Activated CD8-positive, alpha-beta memory T cell treated with anti-CD3 and anti-CD28 coated beads, Interleukin-2, amount 50 U/mL, for 24 hours (primary cell): ENCODE results near the gene PLCB3.
"Not testable (repeated sequence)": the region's sequence is repeated elsewhere in the genome, so short reads cannot be mapped to it uniquely, and the experiment has no call there.

Experiments used
- DNase-seq: peaks from one replicate; pipeline ENCODE4 v3.0.0-alpha.2; 2020; ENCODE audit errors: extremely low read depth

Gene PLCB3

GRCh38 chr11:64235437-64236161 lies 15.7 kb upstream of the PLCB3 start:
- DNase-seq, result no peak

GRCh38 chr11:64237484-64237951 lies 13.8 kb upstream of the PLCB3 start:
- no peak for DNase-seq

GRCh38 chr11:64238076-64238475 lies 13.3 kb upstream of the PLCB3 start:
- DNase-seq, result no peak

- DNase-seq, result no peak
These were observed 12.3 kb upstream of the PLCB3 start for GRCh38 chr11:64238999-64239398.

- no peak for DNase-seq
These were observed 11.5 kb upstream of the PLCB3 start for GRCh38 chr11:64239662-64240434.

- peak; percentile 86 for DNase-seq
These were observed 10.7 kb upstream of the PLCB3 start, which contains the start of gene FKBP2 for GRCh38 chr11:64240435-64241240. FKBP2 (plus strand) TSS chr11:64241095; CDS start chr11:64242388, 1,293 bp downstream.

- DNase-seq, result peak; percentile 98
These were observed 10.2 kb upstream of the PLCB3 start for GRCh38 chr11:64241241-64241490.

GRCh38 chr11:64241491-64242374 lies 9.6 kb upstream of the PLCB3 start:
- DNase-seq, result no peak

- DNase-seq, result no peak
These were observed 8.0 kb upstream of the PLCB3 start for GRCh38 chr11:64243236-64243854.

GRCh38 chr11:64244107-64244506 lies 7.2 kb upstream of the PLCB3 start:
- DNase-seq, result no peak

- DNase-seq, result no peak
These were observed 6.4 kb upstream of the PLCB3 start for GRCh38 chr11:64244966-64245365.

GRCh38 chr11:64245401-64245796 lies 5.9 kb upstream of the PLCB3 start:
- no peak for DNase-seq

- DNase-seq, result no peak
These were observed 5.3 kb upstream of the PLCB3 start for GRCh38 chr11:64245797-64246620.

GRCh38 chr11:64246621-64246870 lies 4.8 kb upstream of the PLCB3 start:
- DNase-seq, result not testable (repeated sequence)

- DNase-seq, result no peak
These were observed 4.2 kb upstream of the PLCB3 start, which contains the start of gene PPP1R14B for GRCh38 chr11:64246871-64247728. PPP1R14B (minus strand) TSS chr11:64246943; CDS start chr11:64246673, 270 bp downstream.

GRCh38 chr11:64247729-64248531 lies 3.4 kb upstream of the PLCB3 start:
- no peak for DNase-seq

GRCh38 chr11:64248578-64248977 lies 2.8 kb upstream of the PLCB3 start:
- no peak for DNase-seq

- no peak for DNase-seq
These were observed 2.3 kb upstream of the PLCB3 start for GRCh38 chr11:64249038-64249437.
